Epithelial cell of proximal tubule (primary cell): ENCODE measurements around the gene NNMT. TPM values are rescaled to one million over a fixed set of nuclear protein-coding genes. Genes with fewer than 3 reads are reported as not detected.
A peak's percentile ranks its signal among the peaks of the same experiment; 100 is the strongest.

ENCODE experiments used
- DNase-seq: peaks from one replicate; pipeline ENCODE4 v3.0.0-alpha.2; 2011; ENCODE audit warnings: low read depth
- H3K4me3 ChIP-seq: 2 replicates; pipeline ENCODE4 v1.5.1; 2011; ENCODE audit warnings: low read depth, mild to moderate bottlenecking, low read length
- CTCF ChIP-seq: conservative IDR thresholded peaks from 2 replicates; pipeline ENCODE4 v1.5.1; 2012; ENCODE audit warnings: low read depth, mild to moderate bottlenecking, low read length
- total RNA-seq: library from RNA; depleted of rRNA; stranded (reverse); fragments of >200 nt; gene quantifications from 2 replicates; pipeline ENCODE4 v1.2.3, GENCODE V29; 2015

The NNMT gene
- total RNA-seq, 1 donor from 2014 or later: 875 TPM

GRCh38 chr11:114343493-114343892 is 47.3 kb downstream of the NNMT start:
- TF ChIP-seq CTCF: no peak
- no peak for DNase-seq
- H3K4me3 ChIP-seq: no peak overlapping the region

GRCh38 chr11:114344494-114344893 is 48.3 kb downstream of the NNMT start:
- DNase-seq: no peak
- no peak for TF ChIP-seq CTCF
- H3K4me3 ChIP-seq: no peak overlapping the region

GRCh38 chr11:114345575-114346222 is 49.5 kb downstream of the NNMT start:
- no peak overlapping the region for H3K4me3 ChIP-seq
- no peak for DNase-seq
- TF ChIP-seq CTCF: no peak

- peak overlapping the region; percentile 11 for H3K4me3 ChIP-seq
- TF ChIP-seq CTCF: no peak
- DNase-seq: no peak
Measured at GRCh38 chr11:114346709-114347141, 50.5 kb downstream of the NNMT start.

- peak; percentile 65 for TF ChIP-seq CTCF
- no peak overlapping the region for H3K4me3 ChIP-seq
- DNase-seq: no peak
Measured at GRCh38 chr11:114348200-114349191, 52.3 kb downstream of the NNMT start.

GRCh38 chr11:114350022-114350421 is 53.8 kb downstream of the NNMT start:
- no peak overlapping the region for H3K4me3 ChIP-seq
- no peak for TF ChIP-seq CTCF
- no peak for DNase-seq
